A673 (cell line): Measurements from ENCODE around the gene KCND2. TPM values are rescaled to one million over a fixed set of nuclear protein-coding genes. Genes with fewer than 3 reads are reported as not detected.
"Not testable (repeated sequence)": the region's sequence is repeated elsewhere in the genome, so short reads cannot be mapped to it uniquely, and the experiment has no call there.

Experiments used
- BruUV-seq: library from RNA; stranded (reverse); fragments of 400-500 nt; replicated peaks from 2 replicates; lab custom pipeline; 2021; lab: Mats Ljungman, UMichigan
- CTCF ChIA-PET: fragments of 300-600 bp; sonication (Branson Sonifier 250); formaldehyde crosslinking; loops from one replicate; lab custom pipeline; 2022; ENCODE audit warnings: antibody characterized with exemption; lab: Charles Lee
- POLR2A ChIA-PET: fragments of 300-600 bp; sonication (Branson Sonifier 250); formaldehyde crosslinking; loops from one replicate; lab custom pipeline; 2022; ENCODE audit warnings: antibody characterized with exemption; ENCODE audit not compliant: low non-redundant PET; lab: Charles Lee
- DNase-seq: peaks from one replicate; pipeline ENCODE4 v3.0.0-alpha.2; 2015; ENCODE audit warnings: low spot score
- H3K27ac ChIP-seq: fragments of 200-600 bp; sonication (generic); 2 replicates; pipeline ENCODE4 v1.5.1; 2016; ENCODE audit warnings: mixed run types, low read depth, mild to moderate bottlenecking, mixed read lengths, antibody characterized with exemption, low read length; ENCODE audit not compliant: poor library complexity, severe bottlenecking
- H3K27me3 ChIP-seq: fragments of 200-600 bp; sonication (generic); replicated peaks from 2 replicates; pipeline ENCODE4 v1.6.1; 2017; ENCODE audit warnings: mixed run types, low read depth, mild to moderate bottlenecking, mixed read lengths, antibody characterized with exemption, low read length; ENCODE audit not compliant: insufficient read depth, poor library complexity
- H3K36me3 ChIP-seq: fragments of 200-600 bp; sonication (generic); 2 replicates; pipeline ENCODE4 v1.6.1; 2016; ENCODE audit warnings: mixed run types, mild to moderate bottlenecking, mixed read lengths, antibody characterized with exemption, low read length; ENCODE audit not compliant: insufficient read depth, poor library complexity, severe bottlenecking
- H3K4me1 ChIP-seq: fragments of 200-600 bp; sonication (generic); 2 replicates; pipeline ENCODE4 v1.6.1; 2017; ENCODE audit warnings: mixed run types, mild to moderate bottlenecking, mixed read lengths, antibody characterized with exemption, low read length; ENCODE audit not compliant: insufficient read depth, poor library complexity, severe bottlenecking
- H3K4me3 ChIP-seq: fragments of 200-600 bp; sonication (generic); 2 replicates; pipeline ENCODE4 v1.5.1; 2016; ENCODE audit warnings: low read depth, mixed run types, mild to moderate bottlenecking, mixed read lengths, low read length; ENCODE audit not compliant: poor library complexity, severe bottlenecking
- H3K9me3 ChIP-seq: fragments of 200-600 bp; sonication (generic); 2 replicates; pipeline ENCODE4 v1.6.1; 2016; ENCODE audit warnings: mixed run types, low read depth, mild to moderate bottlenecking, mixed read lengths, antibody characterized with exemption, low read length; ENCODE audit not compliant: poor library complexity, severe bottlenecking
- CTCF ChIP-seq: fragments of 300-800, 200-600 bp; sonication (generic); conservative IDR thresholded peaks from 2 replicates; pipeline ENCODE4 v1.5.1; 2017; ENCODE audit warnings: low read depth, mild to moderate bottlenecking, antibody characterized with exemption, low read length, moderate library complexity, mixed read lengths
- EZH2 ChIP-seq: fragments of 200-600 bp; sonication (generic); IDR thresholded peaks from 2 replicates; pipeline ENCODE4 v1.6.1; 2017; ENCODE audit warnings: borderline replicate concordance, low read depth, mild to moderate bottlenecking, mixed read lengths, antibody characterized with exemption, low read length; ENCODE audit not compliant: poor library complexity, severe bottlenecking
- intact Hi-C: fragments of 100-400 bp; cut with micrococcal nuclease; formaldehyde crosslinking; loops from one replicate; pipeline ENCODE4 v1.10.0; 2022; ENCODE audit not compliant: unreplicated experiment
- total RNA-seq: library from RNA; stranded (reverse); gene quantifications from 2 replicates; pipeline ENCODE4 v1.2.3, GENCODE V29; 2021

The KCND2 gene
- total RNA-seq, 1 experiment from 2014 or later: not detected

GRCh38 chr7:120700796-120701195 is 427.8 kb downstream of the KCND2 start:
- H3K4me1 ChIP-seq: no peaks in the 10 kb centered on the region
- ChIA-PET CTCF (no interaction called here), POLR2A (no interaction called here)
- no peak overlapping the region for H3K27ac ChIP-seq
- H3K27me3 ChIP-seq: no peaks in the 10 kb centered on the region
- no peak for DNase-seq
- no peaks in the 10 kb centered on the region for H3K36me3 ChIP-seq
- H3K4me3 ChIP-seq: no peak overlapping the region
- no TSS peak for BruUV-seq
- intact Hi-C loops: no loop called here
- no peaks in the 10 kb centered on the region for H3K9me3 ChIP-seq
- TF ChIP-seq CTCF (no peak), EZH2 (no peak)

GRCh38 chr7:120702408-120702807 is 429.4 kb downstream of the KCND2 start:
- H3K9me3 ChIP-seq, H3K4me3 ChIP-seq, H3K27ac ChIP-seq, POLR2A ChIA-PET, DNase-seq, H3K27me3 ChIP-seq, BruUV-seq, H3K36me3 ChIP-seq, intact Hi-C loops, H3K4me1 ChIP-seq, CTCF ChIA-PET: not testable (repeated sequence)

GRCh38 chr7:120703585-120704240 is 430.7 kb downstream of the KCND2 start:
- POLR2A ChIA-PET: interaction anchor here (0.6 kb wide), 1 partner anchor 8 kb away, joined by 3 read pairs; no protein-coding TSS in a partner anchor
- no peaks in the 10 kb centered on the region for H3K36me3 ChIP-seq
- H3K4me3 ChIP-seq: no peak overlapping the region
- H3K27ac ChIP-seq: no peak overlapping the region
- intact Hi-C loops: no loop called here
- no peaks in the 10 kb centered on the region for H3K9me3 ChIP-seq
- CTCF ChIA-PET: no interaction called here
- no TSS peak for BruUV-seq
- no peaks in the 10 kb centered on the region for H3K4me1 ChIP-seq
- TF ChIP-seq EZH2 (no peak), CTCF (no peak)
- DNase-seq: no peak
- no peaks in the 10 kb centered on the region for H3K27me3 ChIP-seq
